H1 (cell line): ENCODE results near the gene ADGRG2. TPM values are rescaled to one million over a fixed set of nuclear protein-coding genes. Genes with fewer than 3 reads are reported as not detected.

ENCODE experiments used
- CTCF ChIA-PET: fragments of 300-600 bp; sonication (Branson Sonifier 250); formaldehyde crosslinking; loops from one replicate; lab custom pipeline; 2021; ENCODE audit not compliant: partially characterized antibody; lab: Charles Lee
- POLR2A ChIA-PET: fragments of 300-600 bp; sonication (Branson Sonifier 250); formaldehyde crosslinking; loops from one replicate; lab custom pipeline; 2021; ENCODE audit warnings: inconsistent platforms; ENCODE audit not compliant: partially characterized antibody; lab: Charles Lee
- DNase-seq, 2 experiments: peaks; one replicate each; pipeline versions ENCODE4 v3.0.0 to v3.0.0-alpha.2; 2010 to 2022; ENCODE audit warnings: low spot score in 2 of 2, low read depth in 1 of 2, mixed read lengths in 1 of 2
- FAIRE-seq: peaks from 2 replicates; lab custom pipeline; 2011; peaks lifted over from hg19 to GRCh38; lab: Jason Lieb, UNC
- H2AFZ ChIP-seq: 2 replicates; pipeline ENCODE4 v1.8.1; 2012; ENCODE audit warnings: low read length, inconsistent platforms
- H2AK5ac ChIP-seq: 2 replicates; pipeline ENCODE4 v1.6.1; 2013; ENCODE audit warnings: low read depth, low read length
- H2BK120ac ChIP-seq: replicated peaks from 2 replicates; pipeline ENCODE3; 2013; ENCODE audit warnings: low read depth, low read length, inconsistent platforms
- H2BK12ac ChIP-seq: 2 replicates; pipeline ENCODE4 v1.6.1; 2013; ENCODE audit warnings: low read depth, low read length
- H2BK15ac ChIP-seq: 2 replicates; pipeline ENCODE4 v1.6.1; 2013; ENCODE audit warnings: low read length
- H2BK20ac ChIP-seq: 2 replicates; pipeline ENCODE4 v1.6.1; 2013; ENCODE audit warnings: low read length
- H2BK5ac ChIP-seq: 2 replicates; pipeline ENCODE4 v1.6.1; 2013; ENCODE audit warnings: low read depth, low read length
- H3K14ac ChIP-seq: 2 replicates; pipeline ENCODE4 v1.6.1; 2013; ENCODE audit warnings: inconsistent platforms; ENCODE audit not compliant: insufficient read length
- H3K18ac ChIP-seq: 2 replicates; pipeline ENCODE4 v1.6.1; 2013; ENCODE audit warnings: low read length; ENCODE audit errors: extremely low read depth
- H3K23ac ChIP-seq: 2 replicates; pipeline ENCODE4 v1.6.1; 2013; ENCODE audit warnings: inconsistent platforms; ENCODE audit not compliant: insufficient read length
- H3K23me2 ChIP-seq: 2 replicates; pipeline ENCODE4 v1.6.1; 2013; ENCODE audit warnings: low read depth, low read length
- H3K27ac ChIP-seq: 2 replicates; pipeline ENCODE4 v1.6.1; 2011; ENCODE audit warnings: low read depth, low read length, inconsistent platforms
- H3K27me3 ChIP-seq, 4 experiments: replicated peaks in 1 of 4; 1 replicate in 1 of 4; 2 replicates in 3 of 4; pipeline versions ENCODE4 v1.6.1 to v1.8.1; 2011 to 2013; ENCODE audit warnings: low read length in 3 of 4, mild to moderate bottlenecking in 3 of 4, inconsistent platforms in 2 of 4, mixed read lengths in 2 of 4, moderate library complexity in 1 of 4; ENCODE audit not compliant: control insufficient read depth in 3 of 4, insufficient read depth in 3 of 4; ENCODE audit errors: extremely low read depth in 1 of 4
- H3K36me3 ChIP-seq, 4 experiments: 2 replicates each; pipeline versions ENCODE4 v1.6.1 to v1.8.1; 2011 to 2013; ENCODE audit warnings: mild to moderate bottlenecking in 4 of 4, low read length in 3 of 4, moderate library complexity in 2 of 4, control low read depth in 1 of 4, inconsistent platforms in 1 of 4; ENCODE audit not compliant: insufficient read depth in 4 of 4, control insufficient read depth in 2 of 4
- H3K4ac ChIP-seq: replicated peaks from 2 replicates; pipeline ENCODE3; 2013; ENCODE audit warnings: low read length, low read depth, mixed read lengths, inconsistent platforms; ENCODE audit not compliant: insufficient read length
- H3K4me1 ChIP-seq, 4 experiments: replicated peaks in 1 of 4; 1 replicate in 1 of 4; 2 replicates in 3 of 4; pipeline versions ENCODE4 v1.6.1 to v1.8.1; 2011 to 2013; ENCODE audit warnings: low read length in 3 of 4, inconsistent platforms in 2 of 4, mixed read lengths in 1 of 4; ENCODE audit not compliant: insufficient read depth in 4 of 4, control insufficient read depth in 3 of 4
- H3K4me2 ChIP-seq, 2 experiments: 2 replicates each; pipeline versions ENCODE4 v1.6.1 to v1.8.1; 2011 to 2013; ENCODE audit warnings: low read depth in 2 of 2, low read length in 2 of 2, control low read depth in 1 of 2, inconsistent platforms in 1 of 2, mild to moderate bottlenecking in 1 of 2; ENCODE audit not compliant: insufficient read depth in 1 of 2
- H3K4me3 ChIP-seq, 4 experiments: fragments of 200-600, 300-600 bp in 1 of 4; sonication (generic), shearing (Covaris generic), sonication (Bioruptor Twin) in 1 of 4; 2 replicates each; pipeline versions ENCODE4 v1.5.1 to v1.8.1; 2011 to 2016; ENCODE audit warnings: low read length in 4 of 4, low read depth in 3 of 4, control low read depth in 2 of 4, inconsistent platforms in 2 of 4, mild to moderate bottlenecking in 2 of 4, mixed read lengths in 1 of 4, moderate library complexity in 1 of 4; ENCODE audit not compliant: insufficient read depth in 2 of 4; ENCODE audit errors: extremely low read depth in 1 of 4
- H3K56ac ChIP-seq: replicated peaks from 2 replicates; pipeline ENCODE3; 2013; ENCODE audit warnings: low read depth, mild to moderate bottlenecking, mixed read lengths, low read length, inconsistent platforms; ENCODE audit not compliant: insufficient read length
- H3K79me1 ChIP-seq: 2 replicates; pipeline ENCODE4 v1.6.1; 2013; ENCODE audit warnings: low read depth, low read length, control low read depth
- H3K79me2 ChIP-seq, 2 experiments: 2 replicates each; pipeline versions ENCODE4 v1.6.1 to v1.8.1; 2012 to 2013; ENCODE audit warnings: low read length in 2 of 2, mild to moderate bottlenecking in 2 of 2, inconsistent platforms in 1 of 2; ENCODE audit not compliant: insufficient read depth in 2 of 2, control insufficient read depth in 1 of 2
- H3K9ac ChIP-seq, 4 experiments: replicated peaks in 1 of 4; 1 replicate in 1 of 4; 2 replicates in 3 of 4; pipeline versions ENCODE4 v1.6.1 to v1.8.1; 2011 to 2013; ENCODE audit warnings: low read depth in 3 of 4, low read length in 3 of 4, control low read depth in 2 of 4, mild to moderate bottlenecking in 2 of 4, moderate library complexity in 2 of 4, inconsistent platforms in 1 of 4; ENCODE audit errors: extremely low read depth in 1 of 4
- H3K9me3 ChIP-seq, 2 experiments: 2 replicates each; pipeline versions ENCODE4 v1.6.1 to v1.8.1; 2012 to 2013; ENCODE audit warnings: mild to moderate bottlenecking in 2 of 2, moderate library complexity in 2 of 2, control low read depth in 1 of 2, inconsistent platforms in 1 of 2, low read depth in 1 of 2, low read length in 1 of 2, mixed read lengths in 1 of 2; ENCODE audit not compliant: insufficient read depth in 2 of 2
- H4K20me1 ChIP-seq, 2 experiments: replicated peaks in 1 of 2; 2 replicates each; pipeline versions ENCODE3 to v1.8.1; 2011 to 2013; ENCODE audit warnings: inconsistent platforms in 2 of 2, low read length in 2 of 2, mild to moderate bottlenecking in 1 of 2; ENCODE audit not compliant: insufficient read depth in 2 of 2, control insufficient read depth in 1 of 2
- H4K5ac ChIP-seq: 2 replicates; pipeline ENCODE4 v1.6.1; 2013; ENCODE audit warnings: low read length, low read depth, mixed read lengths, inconsistent platforms; ENCODE audit not compliant: insufficient read length
- H4K8ac ChIP-seq: 2 replicates; pipeline ENCODE4 v1.8.0; 2013; ENCODE audit warnings: mild to moderate bottlenecking, moderate library complexity, low read length, inconsistent platforms; ENCODE audit not compliant: insufficient read depth; ENCODE audit errors: extremely low read depth
- H4K91ac ChIP-seq: replicated peaks from 2 replicates; pipeline ENCODE3; 2013; ENCODE audit warnings: low read length, mixed read lengths, inconsistent platforms; ENCODE audit not compliant: insufficient read length
- POLR2AphosphoS5 ChIP-seq: IDR thresholded peaks from 2 replicates; pipeline ENCODE4 v1.6.1; 2011; ENCODE audit warnings: low read depth, low read length
- RXRA ChIP-seq: IDR thresholded peaks from 2 replicates; pipeline ENCODE4 v1.6.1; 2011; ENCODE audit warnings: low read depth, mild to moderate bottlenecking, low read length, moderate library complexity; ENCODE audit not compliant: insufficient read depth
- WGBS, 2 experiments: shearing (Covaris generic) in 1 of 2; methylation state at CpG; one replicate each; pipeline versions ENCODE4 v1.1.6 to v1.1.7; 2013 to 2015; ENCODE audit warnings: low lambda C conversion rate in 2 of 2, mixed read lengths in 2 of 2, inconsistent platforms in 1 of 2, low coverage in 1 of 2, missing lambda C conversion rate in 1 of 2; ENCODE audit not compliant: insufficient replicate concordance in 2 of 2, insufficient coverage in 1 of 2, insufficient read length in 1 of 2; ENCODE audit errors: extremely low coverage in 1 of 2, missing lambda C conversion rate in 1 of 2; 5-methylcytosine and 5-hydroxymethylcytosine counted together
- polyA plus RNA-seq, 7 experiments: library from polyadenylated mRNA; depleted of rRNA in 3 of 7; stranded (reverse) in 5 of 7; unstranded in 2 of 7; fragments of >200 nt in 5 of 7; fragments of 200-250 nt in 2 of 7; gene quantifications; 1 replicate in 5 of 7; 2 replicates in 1 of 7; 4 replicates in 1 of 7; pipeline versions ENCODE4 v1.2.1 to v1.2.3, GENCODE V29; 2011 to 2013; ENCODE audit warnings: missing spikeins in 2 of 7, mixed read lengths in 2 of 7
- total RNA-seq: library from RNA; stranded (reverse); fragmentation: NEBNext Ultra II Directional; extraction: Animal tissue kit (Norgen Biotek cat#: 25700); gene quantifications from 2 replicates; pipeline ENCODE4 v1.2.1, GENCODE V29; 2021

Gene ADGRG2
- total and polyA plus RNA-seq, 2 of the 8 experiments (the other 6 are each of a cell fraction or from before 2014, with no cell fraction given) = 8.9 to 13.3 TPM

GRCh38 chrX:19133231-19133630, 11.0 kb upstream of the ADGRG2 start:
- Histone ChIP-seq H3K4me1 (peaks cover 0 to 3% (median 0%) of the 10 kb centered on the region in 4 experiments; a peak in 1 of 7 replicates), H3K79me2 (no peaks in the 10 kb centered on the region), H3K4ac (no peak overlapping the region), H3K4me2 (no peak overlapping the region), H4K20me1 (no peaks in the 10 kb centered on the region), H2BK12ac (no peak overlapping the region), H3K9me3 (no peaks in the 10 kb centered on the region), H3K23ac (no peak overlapping the region), H2BK120ac (no peak overlapping the region), H3K79me1 (no peaks in the 10 kb centered on the region), H4K8ac (no peak overlapping the region), H2BK15ac (no peak overlapping the region), H3K14ac (no peak overlapping the region), H3K27ac (no peak overlapping the region), H4K91ac (no peak overlapping the region), H3K18ac (no peak overlapping the region), H3K27me3 (no peaks in the 10 kb centered on the region), H3K9ac (no peak overlapping the region), H3K23me2 (no peaks in the 10 kb centered on the region), H3K4me3 (no peak overlapping the region), H3K56ac (no peak overlapping the region), H3K36me3 (no peaks in the 10 kb centered on the region), H2BK20ac (no peak overlapping the region), H4K5ac (no peak overlapping the region), H2AFZ (no peak overlapping the region), H2BK5ac (no peak overlapping the region), H2AK5ac (no peak overlapping the region)
- TF ChIP-seq RXRA = no peak
- TF ChIP-seq POLR2AphosphoS5 = no peak
- FAIRE-seq = peak; percentile 48
- WGBS, 2 experiments = 63% methylated on average over 2 of the region's 2 CpGs; no CpG with 5 or more reads in 1 of the 2 experiments
- CTCF ChIA-PET = interaction anchor here (1.2 kb wide), 1 partner anchor 18 kb away, joined by 3 read pairs; no protein-coding TSS in a partner anchor
- POLR2A ChIA-PET = no interaction called here
- no peak for DNase-seq
